ENCODE data around the gene RGS11.

DNA sequence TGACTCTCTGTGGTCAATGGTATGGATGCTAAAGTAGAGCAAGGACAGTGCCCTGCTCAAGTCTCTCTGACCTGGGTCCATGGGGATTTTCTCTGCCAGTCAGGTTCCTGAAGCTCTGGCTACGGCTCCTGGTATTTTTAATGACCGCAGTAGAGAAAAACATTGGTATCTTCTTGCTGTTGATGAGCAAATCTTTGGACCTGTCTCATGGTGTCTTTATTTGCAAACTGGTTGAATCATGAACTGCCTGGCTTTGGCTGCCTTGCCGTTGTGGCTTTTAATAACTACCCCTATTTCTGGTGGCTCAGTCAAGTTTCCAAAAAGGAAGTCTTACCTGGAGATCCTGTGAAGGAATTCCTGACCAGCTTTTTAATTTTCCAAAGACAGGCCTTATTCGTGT, 32.4 kb downstream of the RGS11 start:
- no peak for TF ChIP-seq POLR2AphosphoS5 (IDR thresholded peaks at IDR 0.05; ENCODE audit: low read depth, low read length)
- TF ChIP-seq, protein P1, sequence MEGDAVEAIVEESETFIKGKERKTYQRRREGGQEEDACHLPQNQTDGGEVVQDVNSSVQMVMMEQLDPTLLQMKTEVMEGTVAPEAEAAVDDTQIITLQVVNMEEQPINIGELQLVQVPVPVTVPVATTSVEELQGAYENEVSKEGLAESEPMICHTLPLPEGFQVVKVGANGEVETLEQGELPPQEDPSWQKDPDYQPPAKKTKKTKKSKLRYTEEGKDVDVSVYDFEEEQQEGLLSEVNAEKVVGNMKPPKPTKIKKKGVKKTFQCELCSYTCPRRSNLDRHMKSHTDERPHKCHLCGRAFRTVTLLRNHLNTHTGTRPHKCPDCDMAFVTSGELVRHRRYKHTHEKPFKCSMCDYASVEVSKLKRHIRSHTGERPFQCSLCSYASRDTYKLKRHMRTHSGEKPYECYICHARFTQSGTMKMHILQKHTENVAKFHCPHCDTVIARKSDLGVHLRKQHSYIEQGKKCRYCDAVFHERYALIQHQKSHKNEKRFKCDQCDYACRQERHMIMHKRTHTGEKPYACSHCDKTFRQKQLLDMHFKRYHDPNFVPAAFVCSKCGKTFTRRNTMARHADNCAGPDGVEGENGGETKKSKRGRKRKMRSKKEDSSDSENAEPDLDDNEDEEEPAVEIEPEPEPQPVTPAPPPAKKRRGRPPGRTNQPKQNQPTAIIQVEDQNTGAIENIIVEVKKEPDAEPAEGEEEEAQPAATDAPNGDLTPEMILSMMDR (IDR thresholded peaks at IDR 0.05), result no peak
- TF ChIP-seq, protein P2, sequence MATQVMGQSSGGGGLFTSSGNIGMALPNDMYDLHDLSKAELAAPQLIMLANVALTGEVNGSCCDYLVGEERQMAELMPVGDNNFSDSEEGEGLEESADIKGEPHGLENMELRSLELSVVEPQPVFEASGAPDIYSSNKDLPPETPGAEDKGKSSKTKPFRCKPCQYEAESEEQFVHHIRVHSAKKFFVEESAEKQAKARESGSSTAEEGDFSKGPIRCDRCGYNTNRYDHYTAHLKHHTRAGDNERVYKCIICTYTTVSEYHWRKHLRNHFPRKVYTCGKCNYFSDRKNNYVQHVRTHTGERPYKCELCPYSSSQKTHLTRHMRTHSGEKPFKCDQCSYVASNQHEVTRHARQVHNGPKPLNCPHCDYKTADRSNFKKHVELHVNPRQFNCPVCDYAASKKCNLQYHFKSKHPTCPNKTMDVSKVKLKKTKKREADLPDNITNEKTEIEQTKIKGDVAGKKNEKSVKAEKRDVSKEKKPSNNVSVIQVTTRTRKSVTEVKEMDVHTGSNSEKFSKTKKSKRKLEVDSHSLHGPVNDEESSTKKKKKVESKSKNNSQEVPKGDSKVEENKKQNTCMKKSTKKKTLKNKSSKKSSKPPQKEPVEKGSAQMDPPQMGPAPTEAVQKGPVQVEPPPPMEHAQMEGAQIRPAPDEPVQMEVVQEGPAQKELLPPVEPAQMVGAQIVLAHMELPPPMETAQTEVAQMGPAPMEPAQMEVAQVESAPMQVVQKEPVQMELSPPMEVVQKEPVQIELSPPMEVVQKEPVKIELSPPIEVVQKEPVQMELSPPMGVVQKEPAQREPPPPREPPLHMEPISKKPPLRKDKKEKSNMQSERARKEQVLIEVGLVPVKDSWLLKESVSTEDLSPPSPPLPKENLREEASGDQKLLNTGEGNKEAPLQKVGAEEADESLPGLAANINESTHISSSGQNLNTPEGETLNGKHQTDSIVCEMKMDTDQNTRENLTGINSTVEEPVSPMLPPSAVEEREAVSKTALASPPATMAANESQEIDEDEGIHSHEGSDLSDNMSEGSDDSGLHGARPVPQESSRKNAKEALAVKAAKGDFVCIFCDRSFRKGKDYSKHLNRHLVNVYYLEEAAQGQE (IDR thresholded peaks at IDR 0.05; ENCODE audit: insufficient read depth in 1 of 2, low read depth in 2 of 2, low read length in 1 of 2), result no peak
- TF ChIP-seq TCF7L2 (IDR thresholded peaks at IDR 0.05; ENCODE audit: low read depth, low read length), result no peak

Data from Panc1 (cell line).